ENCODE measurements around the gene CEP85L. TPM values are rescaled to one million over a fixed set of nuclear protein-coding genes. Genes with fewer than 3 reads are reported as not detected.

The CEP85L gene
- total RNA-seq, 1 donor from 2014 or later, result 12.6 TPM

- Histone ChIP-seq H3K4me3 (no peak overlapping the region), H3K4me2 (no peak overlapping the region), H3K27me3 (no peaks in the 10 kb centered on the region), H3K9ac (no peak overlapping the region), H2AFZ (replicated peaks) (no peak overlapping the region), H3K27ac (no peak overlapping the region), H3F3A (ENCODE audit: low read depth) (no peaks in the 10 kb centered on the region), H3K36me3 (no peaks in the 10 kb centered on the region), H3K9me3 (ENCODE audit: low read depth) (no peaks in the 10 kb centered on the region), H3K4me1 (no peaks in the 10 kb centered on the region), H4K20me1 (ENCODE audit: low read depth) (no peaks in the 10 kb centered on the region), H3K79me2 (ENCODE audit: low read depth) (no peaks in the 10 kb centered on the region)
- TF ChIP-seq CTCF (IDR thresholded peaks at IDR 0.05) (no peak), EZH2phosphoT487 (IDR thresholded peaks at IDR 0.05) (no peak)
- no peaks in the 10 kb centered on the region for H3K4me1 Mint-ChIP-seq
- H3K27ac Mint-ChIP-seq, result no peak overlapping the region
- DNase-seq (ENCODE audit: low spot score), result no peak
- peaks cover 19% of the 10 kb centered on the region for H3K36me3 Mint-ChIP-seq
- H3K27me3 Mint-ChIP-seq (ENCODE audit: insufficient read depth, low read depth), result no peaks in the 10 kb centered on the region
- no peak overlapping the region for H3K4me3 Mint-ChIP-seq
- H3K9me3 Mint-ChIP-seq, result no peaks in the 10 kb centered on the region
These were observed 128.2 kb downstream of the CEP85L start for GRCh38 chr6:118523216-118523615.

GRCh38 chr6:118522422-118522821 is 129.0 kb downstream of the CEP85L start:
- Mint-ChIP-seq H3K36me3 (peaks cover 22% of the 10 kb centered on the region), H3K4me1 (no peaks in the 10 kb centered on the region), H3K27me3 (ENCODE audit: insufficient read depth, low read depth) (no peaks in the 10 kb centered on the region), H3K4me3 (no peak overlapping the region), H3K27ac (no peak overlapping the region), H3K9me3 (no peaks in the 10 kb centered on the region)
- TF ChIP-seq EZH2phosphoT487 (IDR thresholded peaks at IDR 0.05), result no peak
- TF ChIP-seq CTCF (IDR thresholded peaks at IDR 0.05), result no peak
- TF ChIP-seq EZH2 (IDR thresholded peaks at IDR 0.05), result no peak
- Histone ChIP-seq H4K20me1 (ENCODE audit: low read depth) (no peaks in the 10 kb centered on the region), H2AFZ (replicated peaks) (no peak overlapping the region), H3F3A (ENCODE audit: low read depth) (no peaks in the 10 kb centered on the region), H3K4me3 (no peak overlapping the region), H3K4me1 (no peaks in the 10 kb centered on the region), H3K4me2 (no peak overlapping the region), H3K9ac (no peak overlapping the region), H3K36me3 (no peaks in the 10 kb centered on the region), H3K79me2 (ENCODE audit: low read depth) (no peaks in the 10 kb centered on the region), H3K9me3 (ENCODE audit: low read depth) (no peaks in the 10 kb centered on the region), H3K27ac (no peak overlapping the region), H3K27me3 (no peaks in the 10 kb centered on the region)
- no peak for DNase-seq (ENCODE audit: low spot score)

GRCh38 chr6:118514689-118515088 is 136.7 kb downstream of the CEP85L start:
- TF ChIP-seq EZH2phosphoT487 (IDR thresholded peaks at IDR 0.05) (no peak), EZH2 (IDR thresholded peaks at IDR 0.05) (no peak), CTCF (IDR thresholded peaks at IDR 0.05) (no peak)
- H3K4me1 Mint-ChIP-seq, result no peaks in the 10 kb centered on the region
- Histone ChIP-seq H3K4me1 (no peaks in the 10 kb centered on the region), H3K4me2 (no peak overlapping the region), H3K9ac (no peak overlapping the region), H3F3A (ENCODE audit: low read depth) (no peaks in the 10 kb centered on the region), H3K9me3 (ENCODE audit: low read depth) (no peaks in the 10 kb centered on the region), H4K20me1 (ENCODE audit: low read depth) (no peaks in the 10 kb centered on the region), H3K36me3 (no peaks in the 10 kb centered on the region), H3K79me2 (ENCODE audit: low read depth) (no peaks in the 10 kb centered on the region), H3K4me3 (no peak overlapping the region), H3K27me3 (no peaks in the 10 kb centered on the region), H2AFZ (replicated peaks) (no peak overlapping the region), H3K27ac (no peak overlapping the region)
- H3K9me3 Mint-ChIP-seq, result no peaks in the 10 kb centered on the region
- H3K36me3 Mint-ChIP-seq, result peaks cover 9% of the 10 kb centered on the region
- H3K27ac Mint-ChIP-seq, result no peak overlapping the region
- DNase-seq (ENCODE audit: low spot score), result no peak
- H3K4me3 Mint-ChIP-seq, result no peak overlapping the region
- no peaks in the 10 kb centered on the region for H3K27me3 Mint-ChIP-seq (ENCODE audit: insufficient read depth, low read depth)
